CD4-positive, alpha-beta T cell treated with Interleukin-4 for 1 hour (primary cell): ENCODE data around the gene PTH1R.

ENCODE experiments used
- DNase-seq, 2 donors: peaks; one replicate each; pipeline ENCODE4 v3.0.0-alpha.2; 2020 to 2022

The PTH1R gene

DNA sequence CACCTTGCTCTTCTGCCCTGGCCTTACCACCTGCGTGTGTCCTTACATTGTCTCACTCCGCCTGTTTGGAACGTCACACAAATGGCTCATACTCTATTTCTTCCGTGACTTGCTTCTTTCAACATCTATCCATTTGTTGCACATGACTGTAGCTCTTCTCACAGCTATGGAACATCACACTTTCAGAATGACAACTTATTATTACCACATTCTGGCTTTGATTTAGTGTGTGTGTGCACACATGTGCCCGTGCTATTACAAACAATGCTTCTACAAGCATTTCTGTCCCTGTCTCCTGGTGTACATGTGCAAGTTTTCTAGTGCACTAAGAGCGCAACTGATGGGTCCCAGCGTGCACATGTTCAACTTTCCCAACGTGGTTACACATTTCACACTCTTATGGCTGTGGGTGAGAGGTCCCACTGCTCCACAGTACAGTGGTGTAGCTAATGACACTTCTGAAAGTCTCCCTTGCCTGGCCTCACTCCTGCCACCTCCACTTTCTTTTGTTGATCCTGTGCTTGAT is 37.8 kb downstream of the PTH1R start:
- no peak for DNase-seq

DNA sequence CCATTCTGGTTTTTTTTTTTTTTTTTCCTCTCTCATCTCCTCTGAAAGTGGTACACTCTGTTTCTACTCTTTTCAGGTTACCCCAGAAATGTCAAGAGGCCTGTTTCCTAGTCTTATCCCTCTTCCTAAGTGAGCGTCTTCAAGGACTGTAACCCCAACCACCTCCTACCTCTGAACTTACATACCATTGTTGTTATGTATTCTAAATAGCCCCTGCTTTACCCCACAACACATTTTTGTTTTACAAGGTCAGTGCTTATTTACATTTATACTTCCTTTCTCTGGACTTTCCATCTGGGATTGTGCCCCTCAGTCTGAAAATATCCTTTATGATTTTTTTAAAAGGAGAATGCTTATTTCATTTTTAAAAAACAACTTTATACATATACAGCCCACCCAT is 38.8 kb downstream of the PTH1R start:
- no peak for DNase-seq

DNA sequence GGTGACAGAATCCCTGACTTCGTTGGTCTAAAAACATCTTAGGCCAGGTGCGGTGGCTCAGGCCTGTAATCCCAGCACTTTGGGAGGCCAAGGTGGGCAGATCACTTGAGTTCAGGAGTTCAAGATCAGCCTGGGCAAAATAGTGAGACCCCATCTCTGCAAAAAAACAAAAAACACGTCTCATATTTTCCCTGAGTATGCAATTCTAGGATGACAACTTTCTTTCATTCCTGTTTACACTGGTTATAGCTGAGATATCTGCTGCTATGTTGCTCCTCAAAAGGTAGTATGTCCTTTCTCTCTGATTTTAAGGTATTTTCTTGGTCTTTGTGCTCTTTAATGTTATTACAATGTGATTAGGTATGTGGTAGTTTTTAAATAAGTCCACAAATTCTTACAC is 39.3 kb downstream of the PTH1R start:
- DNase-seq: no peak

DNA sequence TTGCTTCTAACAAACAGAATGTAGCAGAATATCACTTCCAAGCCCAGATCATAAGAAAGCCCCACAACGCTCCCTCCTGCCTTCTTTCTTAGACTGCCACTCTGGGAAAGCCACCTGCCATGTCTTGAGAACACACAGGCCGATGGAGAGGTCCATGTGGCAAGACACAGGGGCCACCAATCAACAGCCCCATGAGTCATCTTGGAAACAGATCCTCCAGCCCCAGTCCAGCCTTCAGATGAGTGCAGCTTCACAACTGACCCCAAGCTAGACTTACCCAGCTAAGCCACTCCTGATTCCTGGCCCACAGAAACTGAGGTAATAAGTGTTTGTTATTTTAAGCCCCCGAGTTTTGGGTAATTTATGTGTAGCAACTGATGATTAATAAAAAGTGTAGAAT is 39.7 kb downstream of the PTH1R start:
- no peak for DNase-seq

DNA sequence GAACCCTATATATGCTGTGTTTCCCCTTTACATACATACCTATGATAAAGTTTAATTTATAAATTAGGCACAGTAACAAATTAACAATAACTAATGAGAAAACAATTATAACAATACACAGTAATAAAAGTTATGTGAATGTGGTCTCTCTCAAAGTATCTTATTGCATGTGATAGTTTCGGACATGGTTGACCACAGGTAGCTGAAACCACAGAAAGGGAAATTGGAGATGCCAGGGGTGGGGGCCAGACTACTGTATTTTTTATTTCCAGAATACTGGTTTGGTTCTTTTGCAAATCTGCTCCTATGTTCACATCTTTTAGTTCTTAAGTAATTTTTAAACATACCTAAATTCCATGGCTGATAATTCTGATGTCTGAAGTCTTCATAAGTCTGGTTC is 40.7 kb downstream of the PTH1R start:
- no peak for DNase-seq

DNA sequence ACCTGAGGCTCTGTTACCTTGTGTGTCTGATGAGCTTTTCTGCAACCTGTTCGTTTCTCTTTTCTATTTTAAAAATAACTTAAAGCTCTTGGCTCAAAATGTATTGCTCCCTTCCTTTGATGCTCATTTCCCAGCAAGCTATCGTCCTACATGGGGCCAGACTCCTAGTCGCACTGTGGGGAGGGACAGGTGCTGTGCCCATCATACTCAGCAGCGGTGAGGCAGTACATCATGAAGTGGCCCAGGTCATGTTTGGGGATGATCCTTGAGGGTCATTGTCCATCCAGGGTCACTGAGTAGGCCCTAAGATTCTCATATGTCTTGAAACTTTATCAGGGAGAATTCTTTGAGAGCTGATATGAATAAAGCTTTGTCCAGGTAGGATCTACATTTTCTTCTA is 41.1 kb downstream of the PTH1R start:
- DNase-seq: no peak

DNA sequence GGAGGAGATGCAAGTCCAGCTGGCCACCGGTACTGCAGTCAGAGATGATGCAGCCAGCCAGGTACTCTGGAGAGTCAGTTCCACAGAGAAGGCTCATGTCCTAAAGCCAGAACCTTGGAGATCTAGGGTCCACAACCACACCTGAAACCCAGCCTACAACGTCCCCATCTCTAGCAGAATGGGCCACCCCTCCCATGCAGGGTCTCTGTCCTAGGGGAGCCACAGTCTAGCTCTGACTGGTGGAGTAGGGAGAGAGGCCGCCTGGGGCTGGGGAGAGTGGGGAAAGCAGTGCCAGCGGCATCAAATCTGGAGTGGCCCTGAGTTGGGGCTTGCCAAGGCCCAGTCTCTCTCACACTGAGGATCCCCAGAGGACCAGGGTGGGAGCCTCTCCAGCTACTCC is 43.5 kb downstream of the PTH1R start:
- no peak for DNase-seq

DNA sequence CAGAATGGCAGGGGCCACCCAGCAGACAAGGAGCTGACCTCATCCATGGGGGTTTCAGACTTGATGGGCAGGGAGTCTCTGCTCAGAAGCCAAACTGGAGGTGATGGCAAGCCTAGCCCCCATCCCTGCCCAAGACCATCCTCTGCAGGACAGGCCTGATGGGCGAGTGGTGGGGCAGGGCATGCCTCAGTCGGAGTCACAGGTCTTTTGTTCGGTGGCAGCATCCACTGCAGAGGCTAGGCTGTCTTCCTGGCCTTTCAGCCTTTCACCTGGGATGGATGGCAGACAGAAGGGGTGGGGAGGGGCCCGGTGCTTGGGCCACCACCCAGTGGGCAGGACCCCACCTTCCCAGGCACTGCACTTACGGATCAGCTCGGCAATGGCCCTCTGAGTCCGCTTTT is 44.4 kb downstream of the PTH1R start:
- DNase-seq: no peak

DNA sequence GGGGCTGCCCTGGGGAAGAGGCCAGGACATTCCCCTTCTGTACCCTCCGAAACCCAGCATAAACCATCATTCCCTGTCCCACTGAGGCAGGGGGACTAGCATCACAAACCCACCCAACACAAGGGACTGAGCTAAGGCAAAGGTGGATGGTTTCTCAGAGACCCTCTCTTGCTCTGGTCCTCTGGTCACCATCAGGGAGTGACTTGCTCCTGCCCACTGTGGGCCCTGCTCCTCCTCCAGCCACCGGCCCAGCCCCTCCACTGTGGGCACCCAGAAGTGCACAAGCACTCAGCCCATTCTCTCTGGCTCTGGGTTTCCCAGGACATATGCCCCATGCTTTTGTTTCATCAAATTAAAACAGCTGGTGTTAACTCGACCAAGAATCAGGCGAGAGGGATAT is 44.9 kb downstream of the PTH1R start:
- no peak for DNase-seq

DNA sequence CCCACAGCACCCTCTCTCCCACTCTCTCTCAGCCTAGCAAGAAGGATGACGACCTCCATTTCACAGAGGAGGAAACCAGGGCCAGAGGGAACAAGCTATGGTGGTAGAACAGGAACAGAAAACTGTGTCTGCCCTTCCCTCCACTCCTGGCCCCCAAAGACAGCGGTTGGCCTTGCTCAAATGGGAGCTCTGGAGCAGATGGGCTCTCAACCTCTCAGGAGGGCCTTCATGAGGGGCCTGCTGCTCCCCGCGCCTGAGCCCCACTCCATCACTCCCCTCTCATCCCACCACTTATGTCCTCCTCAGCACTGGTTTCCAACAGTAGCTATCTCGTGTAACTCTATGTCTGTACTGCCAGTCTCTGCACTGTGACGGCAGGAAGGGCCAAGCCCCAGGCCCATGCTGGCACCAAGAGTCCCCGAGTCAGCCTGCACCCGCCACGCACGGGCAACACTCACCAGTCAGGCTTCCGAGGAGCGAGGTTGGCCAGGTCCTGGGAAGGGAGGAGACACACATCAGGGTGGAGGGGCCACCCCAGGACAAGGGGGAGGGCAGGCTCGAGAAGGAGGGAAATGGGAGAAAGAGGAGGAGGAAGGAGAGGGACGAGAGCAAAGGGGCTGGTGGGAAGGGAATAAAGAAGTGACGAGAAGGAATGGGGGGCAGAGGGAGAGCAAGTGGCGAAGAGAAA is 45.5 kb downstream of the PTH1R start:
- DNase-seq: no peak

DNA sequence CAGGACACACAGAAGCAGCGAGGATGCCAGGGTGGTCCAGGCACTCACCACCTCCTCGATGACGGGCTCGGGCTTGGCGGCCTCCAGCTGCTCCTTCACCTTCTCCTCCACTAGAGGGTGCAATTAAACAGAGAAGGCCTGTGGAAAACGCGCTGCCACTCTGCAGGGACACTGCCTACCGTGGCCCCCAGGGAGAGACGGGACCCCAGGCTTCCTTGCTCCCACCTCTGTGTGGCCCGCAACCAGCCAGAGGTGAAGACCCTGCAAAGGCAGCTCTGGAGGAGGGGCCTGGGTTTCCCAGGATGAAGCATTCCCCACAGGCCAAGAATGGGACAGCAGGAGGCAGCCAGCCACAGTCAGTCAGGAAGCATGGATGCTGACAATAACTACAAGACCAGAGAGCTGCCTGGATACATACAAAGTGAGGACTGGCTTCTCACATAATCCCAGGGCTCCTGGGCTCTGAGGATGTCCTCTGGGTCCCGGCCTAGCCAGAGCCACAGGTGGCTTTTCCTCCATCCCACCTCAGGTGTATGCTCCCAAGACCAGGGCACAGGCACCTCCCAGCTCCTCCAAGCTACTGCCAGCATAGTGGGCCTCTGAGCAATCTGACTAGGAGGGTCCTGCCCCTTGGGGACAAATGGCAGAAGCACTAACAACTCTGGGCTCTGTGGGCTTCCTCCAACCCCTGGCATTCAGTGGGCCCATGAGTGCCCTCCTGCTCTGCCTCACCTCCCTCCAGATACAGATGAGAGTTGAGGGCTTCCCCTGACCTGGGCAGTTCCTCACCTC is 46.2 kb downstream of the PTH1R start:
- peak; percentile 41 to 54 for DNase-seq

DNA sequence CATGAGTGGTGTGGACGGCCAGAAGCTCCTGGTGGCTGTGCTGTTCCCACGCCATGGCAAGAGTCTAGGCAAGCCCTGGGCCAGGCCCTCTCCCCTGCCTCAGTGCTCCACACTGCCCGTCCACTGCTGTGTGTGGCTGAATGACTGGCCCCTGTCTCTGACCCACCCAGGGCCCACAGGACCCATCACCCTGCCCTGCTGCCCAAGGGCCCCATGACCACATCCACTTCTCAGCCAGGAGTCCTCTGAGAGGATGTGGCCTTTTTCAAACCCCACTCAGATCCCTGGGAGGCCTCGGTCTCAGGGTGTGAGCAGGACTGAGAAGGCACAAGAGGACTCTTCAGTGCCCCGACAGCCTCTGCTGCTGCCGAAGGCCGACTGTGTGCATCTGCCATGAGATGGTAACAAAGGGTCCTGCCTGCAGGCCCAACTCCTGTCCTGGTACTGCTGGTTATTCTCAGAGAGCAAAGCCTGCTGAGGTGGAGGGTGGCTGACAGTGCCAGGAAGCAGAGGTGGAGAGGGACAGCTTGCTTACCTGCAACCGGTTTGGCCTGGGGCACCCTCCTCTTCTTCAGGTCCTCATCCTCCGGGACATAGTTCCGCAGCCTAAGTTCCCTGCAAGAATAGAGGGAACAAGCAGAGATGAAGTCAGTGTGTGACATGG is 47.5 kb downstream of the PTH1R start:
- DNase-seq: no peak

DNA sequence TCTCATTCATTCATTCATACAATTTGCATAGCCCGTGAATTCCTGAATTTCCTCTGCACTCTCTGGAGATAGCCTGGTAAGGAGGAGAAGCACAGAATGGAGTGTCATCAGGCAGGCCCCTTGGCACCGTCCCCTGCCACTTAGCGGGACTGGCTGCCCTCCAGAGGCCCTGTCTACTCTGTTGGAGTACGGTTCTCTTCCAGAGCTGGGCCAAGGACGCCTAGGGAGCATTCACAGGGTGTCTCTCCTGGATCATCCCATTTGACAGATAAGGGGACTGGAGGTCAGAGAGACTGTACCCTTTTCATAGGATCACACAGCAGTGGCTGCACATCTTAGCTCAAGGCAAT is 48.0 kb downstream of the PTH1R start:
- no peak for DNase-seq

DNA sequence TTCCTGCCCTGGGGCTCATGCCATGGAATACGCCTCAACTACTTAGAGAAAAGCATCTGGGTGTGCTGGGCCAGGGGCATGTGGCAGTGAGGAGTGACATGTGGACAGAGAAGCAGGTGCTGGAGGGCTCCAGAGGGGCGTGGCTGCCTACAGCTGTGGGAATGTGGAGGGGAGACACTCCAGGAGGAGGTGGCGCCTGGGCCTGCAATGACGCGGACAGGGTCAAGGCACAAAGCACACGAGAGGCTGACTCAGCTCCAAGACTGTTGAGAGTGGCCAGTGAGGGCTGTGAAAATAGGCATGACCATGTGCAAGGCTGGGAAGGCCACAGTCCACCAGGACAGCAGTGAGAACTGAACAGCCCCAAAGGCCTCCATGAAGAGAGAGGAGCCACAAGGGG is 48.5 kb downstream of the PTH1R start:
- DNase-seq: no peak

DNA sequence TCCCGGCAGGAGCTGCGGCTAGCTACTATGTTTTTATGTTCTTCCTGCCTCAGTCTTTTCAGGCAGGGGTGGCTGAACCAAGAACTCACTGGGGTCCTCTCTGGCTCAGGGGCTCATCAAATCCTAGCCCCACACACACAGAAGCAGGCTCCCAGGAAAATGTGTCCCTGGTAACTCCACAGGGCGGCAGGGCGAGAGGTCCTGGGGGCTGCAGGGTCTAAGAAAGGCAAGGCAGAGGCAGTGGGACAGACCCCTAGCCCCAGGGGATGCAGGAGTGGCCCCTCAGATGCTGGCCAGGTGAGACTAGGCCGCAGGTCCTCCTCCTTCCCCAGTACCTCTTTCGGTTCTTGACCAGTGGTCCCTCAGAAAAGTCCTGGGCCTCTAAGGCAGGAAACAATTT is 48.9 kb downstream of the PTH1R start:
- DNase-seq: no peak

DNA sequence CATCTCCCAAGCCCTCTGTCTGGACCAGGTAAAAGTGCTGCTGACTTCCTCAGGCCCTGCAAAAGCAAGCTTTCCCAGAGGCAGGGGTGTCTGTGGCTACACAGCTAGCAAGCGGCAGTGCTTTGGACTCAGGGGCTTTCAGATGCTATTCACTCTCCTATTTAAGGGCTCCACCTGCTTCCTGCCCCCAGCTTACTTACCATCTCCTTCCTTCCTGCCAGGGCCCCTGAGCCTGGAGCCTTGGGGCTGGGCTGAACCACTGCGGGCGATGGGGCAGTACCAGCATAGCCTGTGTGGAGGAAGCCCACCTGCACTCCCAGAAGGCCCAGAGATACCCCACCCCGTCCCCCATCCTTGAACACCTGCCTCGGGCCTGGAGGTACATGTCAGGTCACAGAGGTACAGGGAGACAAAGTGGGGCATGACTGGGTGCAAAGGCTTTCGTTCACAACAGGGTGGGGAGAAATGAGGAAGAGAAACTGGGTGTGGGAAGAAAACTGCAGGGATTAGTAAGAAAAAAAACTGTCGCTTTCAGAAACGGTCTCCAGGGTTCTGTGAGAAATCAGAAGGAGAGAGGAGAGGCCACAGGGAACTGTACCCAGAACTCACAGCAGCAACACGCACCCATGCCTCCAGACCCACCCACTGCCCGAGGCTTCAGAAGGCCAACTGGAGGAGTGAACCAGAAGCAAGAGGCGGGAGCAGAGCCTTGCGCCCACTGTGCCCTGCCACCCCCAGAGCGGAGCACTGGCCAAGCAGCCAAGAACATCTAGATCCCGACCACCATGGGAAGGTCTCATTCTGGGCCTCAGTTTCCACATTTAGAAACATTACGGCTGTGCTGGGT is 49.6 kb downstream of the PTH1R start:
- peak in 1 of 2 donors; percentile 53 for DNase-seq

DNA sequence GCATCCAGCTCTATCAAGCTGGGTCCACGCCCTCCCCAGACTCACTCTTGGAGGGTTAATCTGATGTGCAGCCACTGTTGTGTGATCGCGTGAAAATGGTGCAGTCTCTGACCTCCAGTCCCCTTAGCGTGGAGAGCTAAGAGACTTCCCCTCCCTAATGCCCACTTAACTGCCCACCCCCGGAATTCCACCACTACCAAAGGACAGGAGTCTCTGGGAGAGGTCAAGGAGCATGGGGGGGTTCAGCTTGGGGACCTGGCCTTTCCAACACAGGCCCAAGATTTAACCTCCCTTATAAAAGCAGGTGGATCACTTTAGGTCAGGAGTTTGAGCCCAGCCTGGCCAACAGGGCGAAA is 50.2 kb downstream of the PTH1R start:
- DNase-seq: no peak

DNA sequence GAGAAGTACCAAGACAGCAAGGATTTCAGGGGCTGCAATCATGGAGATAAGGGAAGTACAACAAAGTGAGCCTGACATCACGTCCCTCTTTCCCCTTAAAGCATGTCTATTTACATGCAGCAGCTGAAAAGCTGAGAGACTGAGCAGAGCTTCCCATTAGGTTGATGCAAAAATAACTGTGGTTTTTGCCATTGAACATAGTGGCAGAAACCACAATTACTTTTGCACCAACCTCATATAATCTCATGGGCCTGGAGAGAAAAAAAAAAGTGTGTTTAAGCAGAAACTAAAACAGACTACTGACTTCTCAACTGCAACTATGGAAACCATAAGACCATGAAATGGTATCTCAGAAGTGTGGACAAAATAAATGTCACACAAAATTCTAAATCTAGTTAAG is 50.8 kb downstream of the PTH1R start:
- DNase-seq: peak in 1 of 2 donors; percentile 48

DNA sequence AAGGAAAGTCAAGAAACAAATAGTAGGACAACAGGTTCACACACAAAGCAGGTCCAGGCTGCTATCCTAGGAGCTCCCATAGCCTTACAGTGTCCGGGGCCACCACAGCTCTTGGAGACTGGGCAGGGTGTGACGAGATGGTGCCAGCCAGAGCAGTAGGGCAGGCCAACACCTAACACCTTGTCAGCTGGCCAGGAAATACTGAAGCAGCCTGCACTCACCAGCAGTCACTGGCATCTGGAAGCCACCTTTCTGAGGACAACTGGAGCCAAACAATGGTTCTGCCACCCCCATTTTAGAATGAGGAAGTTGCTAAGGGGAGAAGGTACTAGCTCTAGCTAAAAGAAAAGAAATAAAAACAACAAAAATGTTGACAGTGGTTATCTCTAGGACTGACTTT is 51.8 kb downstream of the PTH1R start:
- no peak for DNase-seq

DNA sequence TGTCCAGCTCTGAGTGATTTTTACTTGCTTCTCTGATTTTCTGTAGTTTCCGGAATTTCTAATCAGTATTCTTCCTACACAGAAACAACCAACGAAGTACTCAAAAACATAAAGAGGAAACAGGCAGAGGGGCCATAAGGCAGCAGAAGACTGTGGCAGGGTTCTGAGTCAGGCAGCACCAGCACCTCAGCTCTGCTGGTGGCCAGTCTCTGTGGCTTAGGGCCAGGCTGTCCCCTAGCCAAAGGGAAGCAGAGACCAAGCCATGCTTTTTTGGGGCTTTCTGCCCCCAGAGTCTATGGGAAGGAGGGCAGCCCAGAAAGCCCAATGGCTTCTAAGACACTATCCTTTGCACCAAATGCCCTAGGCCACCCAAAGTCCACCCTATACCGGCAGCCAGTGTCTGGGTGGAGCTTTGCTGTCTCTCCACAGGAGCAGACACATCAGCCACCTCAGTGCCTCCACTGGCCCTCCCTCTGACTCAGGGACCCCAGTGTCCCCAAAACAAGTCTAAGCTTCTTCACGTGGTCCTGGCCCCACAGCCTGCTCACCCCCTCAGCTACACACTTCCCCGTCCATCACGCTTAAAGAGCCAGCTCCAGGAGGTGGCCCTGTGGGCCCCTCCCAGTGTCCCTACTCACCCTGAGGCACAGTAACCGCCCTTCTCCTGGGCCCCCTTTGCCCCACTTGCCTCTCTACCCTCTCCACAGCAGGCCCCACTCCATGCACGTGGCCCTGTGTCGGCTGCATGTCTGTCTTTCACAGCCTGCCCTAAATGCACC is 52.8 kb downstream of the PTH1R start:
- DNase-seq: peak in 1 of 2 donors; percentile 46

DNA sequence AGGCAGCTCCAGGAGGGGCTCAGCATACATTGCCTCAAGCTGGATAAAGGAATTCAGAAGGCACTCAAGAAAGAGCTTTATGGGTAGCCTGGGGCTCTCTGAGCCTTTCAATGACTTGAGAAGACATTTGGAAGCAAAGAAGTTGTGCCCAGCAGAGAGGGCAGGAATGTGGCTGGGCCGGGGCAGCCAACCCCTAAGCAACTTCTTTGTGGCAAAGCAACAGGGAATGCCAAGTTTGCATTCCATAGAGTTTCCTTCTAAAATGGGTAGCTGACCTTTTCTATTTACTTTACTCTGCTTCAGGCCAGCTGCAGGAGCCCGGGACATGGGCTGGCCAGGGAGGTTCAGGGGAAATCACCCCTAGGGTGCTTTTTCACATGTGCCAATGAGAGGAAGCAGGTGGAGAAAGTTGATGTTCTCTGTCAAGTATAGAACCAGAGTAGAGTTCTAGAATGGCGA is 53.5 kb downstream of the PTH1R start:
- DNase-seq: no peak
